HepG2 (cell line): ENCODE measurements around the gene IL4I1. TPM values are rescaled to one million over a fixed set of nuclear protein-coding genes. Genes with fewer than 3 reads are reported as not detected.

Experiments
- ARNT ChIP-seq: fragments of 450-650 bp; IDR thresholded peaks from 2 replicates; pipeline ENCODE4 v1.6.1; 2017
- ELF3 ChIP-seq: IDR thresholded peaks from 2 replicates; pipeline ENCODE4 v1.6.1; 2016; ENCODE audit warnings: missing genetic modification reagents, missing compliant biosample characterization
- HDAC1 ChIP-seq: sonication (generic); formaldehyde crosslinking; IDR thresholded peaks from 2 replicates; pipeline ENCODE4 v1.5.1; 2020; ENCODE audit warnings: mild to moderate bottlenecking, missing genetic modification reagents
- HES4 ChIP-seq: sonication (generic); formaldehyde crosslinking; IDR thresholded peaks from 2 replicates; pipeline ENCODE4 v1.9.0; 2021; ENCODE audit warnings: mild to moderate bottlenecking, missing genetic modification reagents, borderline replicate concordance
- PPARG ChIP-seq: conservative IDR thresholded peaks from 2 replicates; pipeline ENCODE4 v1.6.1; 2016; ENCODE audit warnings: missing biosample characterization, missing genetic modification reagents
- RBM22 ChIP-seq: fragments of 200-400 bp; formaldehyde crosslinking; optimal IDR thresholded peaks from 2 replicates; pipeline ENCODE3; 2017; ENCODE audit warnings: mild to moderate bottlenecking, low read length, moderate library complexity
- ZNF24 ChIP-seq: fragments of 450-650 bp; IDR thresholded peaks from 2 replicates; pipeline ENCODE4 v1.6.1; 2017; ENCODE audit warnings: antibody characterized with exemption, mild to moderate bottlenecking
- ZNF530 ChIP-seq: sonication (generic); formaldehyde crosslinking; IDR thresholded peaks from 2 replicates; pipeline ENCODE4 v1.5.0; 2020; ENCODE audit warnings: low read depth, mild to moderate bottlenecking, missing genetic modification reagents
- polyA plus RNA-seq, 8 experiments: library from polyadenylated mRNA; depleted of rRNA in 3 of 8; stranded (reverse) in 7 of 8; unstranded in 1 of 8; fragments of >200 nt; fragmentation: Illumina TruSeq in 4 of 8; extraction: Trizol in 4 of 8; gene quantifications; 2 replicates each; pipeline versions ENCODE4 v1.2.1 to v1.2.3, GENCODE V29; 2011 to 2016; ENCODE audit warnings: low read depth in 4 of 8, missing spikeins in 1 of 8, mixed read lengths in 1 of 8; ENCODE audit not compliant: insufficient read depth in 1 of 8
- total RNA-seq, 5 experiments: library from RNA; depleted of rRNA; stranded (reverse); fragments of >200 nt; fragmentation: Illumina TruSeq; extraction: Trizol; gene quantifications; 2 replicates each; pipeline ENCODE4 v1.2.3, GENCODE V29; 2016; ENCODE audit warnings: low read depth in 1 of 5
- TF ChIP-seq, protein P1 (sequence below): sonication (generic); formaldehyde crosslinking; IDR thresholded peaks from 2 replicates; pipeline ENCODE4 v1.4.0; 2020; ENCODE audit warnings: missing genetic modification reagents, borderline replicate concordance
- TF ChIP-seq, protein P2 (sequence below): sonication (generic); formaldehyde crosslinking; IDR thresholded peaks from 2 replicates; pipeline ENCODE4 v1.8.0; 2022; ENCODE audit warnings: missing genetic modification reagents, mild to moderate bottlenecking, moderate library complexity, borderline replicate concordance
- TF ChIP-seq, protein P3 (sequence below): sonication (generic); formaldehyde crosslinking; IDR thresholded peaks from 2 replicates; pipeline ENCODE4 v1.4.0; 2020; ENCODE audit warnings: mild to moderate bottlenecking, missing genetic modification reagents
- TF ChIP-seq, protein P4 (sequence below): sonication (generic); formaldehyde crosslinking; IDR thresholded peaks from 2 replicates; pipeline ENCODE4 v1.5.1; 2020; ENCODE audit warnings: mild to moderate bottlenecking, moderate library complexity, missing genetic modification reagents
- TF ChIP-seq, protein P5 (sequence below): sonication (generic); formaldehyde crosslinking; IDR thresholded peaks from 2 replicates; pipeline ENCODE4 v1.8.0; 2022; ENCODE audit warnings: mild to moderate bottlenecking, missing genetic modification reagents, moderate library complexity
- TF ChIP-seq, protein P6 (sequence below): sonication (generic); formaldehyde crosslinking; IDR thresholded peaks from 2 replicates; pipeline ENCODE4 v1.9.0; 2021; ENCODE audit warnings: missing genetic modification reagents, mild to moderate bottlenecking, borderline replicate concordance
- TF ChIP-seq, protein P7 (sequence below): sonication (generic); formaldehyde crosslinking; IDR thresholded peaks from 2 replicates; pipeline ENCODE4 v1.4.0; 2020; ENCODE audit warnings: missing genetic modification reagents; ENCODE audit errors: not compliant biosample characterization

Gene IL4I1
- total and polyA plus RNA-seq, 2 of the 13 experiments (the other 11 are each of a cell fraction or from before 2014, with no cell fraction given): not detected

DNA sequence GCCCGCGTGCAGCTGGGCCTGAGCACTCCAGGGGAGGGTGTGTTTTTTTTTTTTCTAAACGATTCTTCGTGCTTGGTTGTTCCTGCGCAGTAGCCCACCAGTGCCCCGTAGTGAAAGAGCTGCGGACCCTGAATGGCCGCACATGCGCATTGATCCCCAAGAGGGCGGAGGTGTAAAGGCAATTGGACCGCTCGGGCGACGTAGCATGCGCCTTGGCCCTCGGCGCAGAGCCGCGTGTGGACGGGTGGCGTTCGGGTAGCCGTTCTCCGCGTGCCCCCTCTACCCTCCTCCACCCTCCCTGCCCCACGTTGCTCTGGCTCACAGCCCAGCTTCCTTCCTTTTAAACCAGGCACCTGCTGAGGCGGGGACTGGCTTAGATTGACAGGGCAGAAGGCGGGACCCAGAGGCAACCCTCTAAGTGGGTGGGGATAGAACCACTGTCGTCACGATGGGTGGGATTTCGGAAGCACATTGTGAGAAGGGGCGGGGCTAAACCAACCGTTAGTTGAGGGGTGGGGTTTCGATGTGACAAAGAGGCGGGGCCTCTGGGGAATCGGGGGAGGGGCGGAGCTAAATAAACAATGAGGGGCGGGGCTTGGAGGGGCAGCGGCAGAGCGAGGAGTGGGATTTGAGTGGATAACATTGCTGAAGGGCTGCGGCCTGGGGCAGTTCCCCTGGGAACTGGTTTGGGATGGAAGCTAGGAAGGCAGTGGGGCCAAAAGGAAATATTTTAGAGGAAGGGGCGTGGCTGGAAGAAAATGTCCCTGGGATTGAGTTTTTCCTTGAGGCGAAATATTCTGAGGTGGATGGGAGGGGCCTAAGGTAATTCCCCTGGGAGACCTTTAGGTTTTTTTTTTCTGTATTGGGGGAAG, 33.2 kb upstream of the IL4I1 start (continued):
- TF ChIP-seq, protein P1, sequence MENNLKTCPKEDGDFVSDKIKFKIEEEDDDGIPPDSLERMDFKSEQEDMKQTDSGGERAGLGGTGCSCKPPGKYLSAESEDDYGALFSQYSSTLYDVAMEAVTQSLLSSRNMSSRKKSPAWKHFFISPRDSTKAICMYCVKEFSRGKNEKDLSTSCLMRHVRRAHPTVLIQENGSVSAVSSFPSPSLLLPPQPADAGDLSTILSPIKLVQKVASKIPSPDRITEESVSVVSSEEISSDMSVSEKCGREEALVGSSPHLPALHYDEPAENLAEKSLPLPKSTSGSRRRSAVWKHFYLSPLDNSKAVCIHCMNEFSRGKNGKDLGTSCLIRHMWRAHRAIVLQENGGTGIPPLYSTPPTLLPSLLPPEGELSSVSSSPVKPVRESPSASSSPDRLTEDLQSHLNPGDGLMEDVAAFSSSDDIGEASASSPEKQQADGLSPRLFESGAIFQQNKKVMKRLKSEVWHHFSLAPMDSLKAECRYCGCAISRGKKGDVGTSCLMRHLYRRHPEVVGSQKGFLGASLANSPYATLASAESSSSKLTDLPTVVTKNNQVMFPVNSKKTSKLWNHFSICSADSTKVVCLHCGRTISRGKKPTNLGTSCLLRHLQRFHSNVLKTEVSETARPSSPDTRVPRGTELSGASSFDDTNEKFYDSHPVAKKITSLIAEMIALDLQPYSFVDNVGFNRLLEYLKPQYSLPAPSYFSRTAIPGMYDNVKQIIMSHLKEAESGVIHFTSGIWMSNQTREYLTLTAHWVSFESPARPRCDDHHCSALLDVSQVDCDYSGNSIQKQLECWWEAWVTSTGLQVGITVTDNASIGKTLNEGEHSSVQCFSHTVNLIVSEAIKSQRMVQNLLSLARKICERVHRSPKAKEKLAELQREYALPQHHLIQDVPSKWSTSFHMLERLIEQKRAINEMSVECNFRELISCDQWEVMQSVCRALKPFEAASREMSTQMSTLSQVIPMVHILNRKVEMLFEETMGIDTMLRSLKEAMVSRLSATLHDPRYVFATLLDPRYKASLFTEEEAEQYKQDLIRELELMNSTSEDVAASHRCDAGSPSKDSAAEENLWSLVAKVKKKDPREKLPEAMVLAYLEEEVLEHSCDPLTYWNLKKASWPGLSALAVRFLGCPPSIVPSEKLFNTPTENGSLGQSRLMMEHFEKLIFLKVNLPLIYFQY (CRISPR knock-in tag): 0 out of 2 replicates have a peak, but pooled peaks have one; percentile 48
- TF ChIP-seq, protein P2, sequence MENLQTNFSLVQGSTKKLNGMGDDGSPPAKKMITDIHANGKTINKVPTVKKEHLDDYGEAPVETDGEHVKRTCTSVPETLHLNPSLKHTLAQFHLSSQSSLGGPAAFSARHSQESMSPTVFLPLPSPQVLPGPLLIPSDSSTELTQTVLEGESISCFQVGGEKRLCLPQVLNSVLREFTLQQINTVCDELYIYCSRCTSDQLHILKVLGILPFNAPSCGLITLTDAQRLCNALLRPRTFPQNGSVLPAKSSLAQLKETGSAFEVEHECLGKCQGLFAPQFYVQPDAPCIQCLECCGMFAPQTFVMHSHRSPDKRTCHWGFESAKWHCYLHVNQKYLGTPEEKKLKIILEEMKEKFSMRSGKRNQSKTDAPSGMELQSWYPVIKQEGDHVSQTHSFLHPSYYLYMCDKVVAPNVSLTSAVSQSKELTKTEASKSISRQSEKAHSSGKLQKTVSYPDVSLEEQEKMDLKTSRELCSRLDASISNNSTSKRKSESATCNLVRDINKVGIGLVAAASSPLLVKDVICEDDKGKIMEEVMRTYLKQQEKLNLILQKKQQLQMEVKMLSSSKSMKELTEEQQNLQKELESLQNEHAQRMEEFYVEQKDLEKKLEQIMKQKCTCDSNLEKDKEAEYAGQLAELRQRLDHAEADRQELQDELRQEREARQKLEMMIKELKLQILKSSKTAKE: 0 out of 2 replicates have a peak, but pooled peaks have one; percentile 38
- TF ChIP-seq ARNT (no peak), ZNF530 (no peak), HES4 (peak; percentile 47; the same call in 1 of the 2 replicates), HDAC1 (CRISPR knock-in tag) (no peak), PPARG (no peak), ELF3 (CRISPR knock-in tag) (no peak), RBM22 (peak; percentile 65), ZNF24 (no peak)
- TF ChIP-seq, protein P3, sequence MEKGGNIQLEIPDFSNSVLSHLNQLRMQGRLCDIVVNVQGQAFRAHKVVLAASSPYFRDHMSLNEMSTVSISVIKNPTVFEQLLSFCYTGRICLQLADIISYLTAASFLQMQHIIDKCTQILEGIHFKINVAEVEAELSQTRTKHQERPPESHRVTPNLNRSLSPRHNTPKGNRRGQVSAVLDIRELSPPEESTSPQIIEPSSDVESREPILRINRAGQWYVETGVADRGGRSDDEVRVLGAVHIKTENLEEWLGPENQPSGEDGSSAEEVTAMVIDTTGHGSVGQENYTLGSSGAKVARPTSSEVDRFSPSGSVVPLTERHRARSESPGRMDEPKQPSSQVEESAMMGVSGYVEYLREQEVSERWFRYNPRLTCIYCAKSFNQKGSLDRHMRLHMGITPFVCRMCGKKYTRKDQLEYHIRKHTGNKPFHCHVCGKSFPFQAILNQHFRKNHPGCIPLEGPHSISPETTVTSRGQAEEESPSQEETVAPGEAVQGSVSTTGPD: no peak
- TF ChIP-seq, protein P4, sequence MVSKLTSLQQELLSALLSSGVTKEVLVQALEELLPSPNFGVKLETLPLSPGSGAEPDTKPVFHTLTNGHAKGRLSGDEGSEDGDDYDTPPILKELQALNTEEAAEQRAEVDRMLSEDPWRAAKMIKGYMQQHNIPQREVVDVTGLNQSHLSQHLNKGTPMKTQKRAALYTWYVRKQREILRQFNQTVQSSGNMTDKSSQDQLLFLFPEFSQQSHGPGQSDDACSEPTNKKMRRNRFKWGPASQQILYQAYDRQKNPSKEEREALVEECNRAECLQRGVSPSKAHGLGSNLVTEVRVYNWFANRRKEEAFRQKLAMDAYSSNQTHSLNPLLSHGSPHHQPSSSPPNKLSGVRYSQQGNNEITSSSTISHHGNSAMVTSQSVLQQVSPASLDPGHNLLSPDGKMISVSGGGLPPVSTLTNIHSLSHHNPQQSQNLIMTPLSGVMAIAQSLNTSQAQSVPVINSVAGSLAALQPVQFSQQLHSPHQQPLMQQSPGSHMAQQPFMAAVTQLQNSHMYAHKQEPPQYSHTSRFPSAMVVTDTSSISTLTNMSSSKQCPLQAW (CRISPR knock-in tag): peak; percentile 68
- TF ChIP-seq, protein P5, sequence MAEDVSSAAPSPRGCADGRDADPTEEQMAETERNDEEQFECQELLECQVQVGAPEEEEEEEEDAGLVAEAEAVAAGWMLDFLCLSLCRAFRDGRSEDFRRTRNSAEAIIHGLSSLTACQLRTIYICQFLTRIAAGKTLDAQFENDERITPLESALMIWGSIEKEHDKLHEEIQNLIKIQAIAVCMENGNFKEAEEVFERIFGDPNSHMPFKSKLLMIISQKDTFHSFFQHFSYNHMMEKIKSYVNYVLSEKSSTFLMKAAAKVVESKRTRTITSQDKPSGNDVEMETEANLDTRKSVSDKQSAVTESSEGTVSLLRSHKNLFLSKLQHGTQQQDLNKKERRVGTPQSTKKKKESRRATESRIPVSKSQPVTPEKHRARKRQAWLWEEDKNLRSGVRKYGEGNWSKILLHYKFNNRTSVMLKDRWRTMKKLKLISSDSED (CRISPR knock-in tag): peak; percentile 83; the same call in 1 of the 2 replicates
- TF ChIP-seq, protein P6, sequence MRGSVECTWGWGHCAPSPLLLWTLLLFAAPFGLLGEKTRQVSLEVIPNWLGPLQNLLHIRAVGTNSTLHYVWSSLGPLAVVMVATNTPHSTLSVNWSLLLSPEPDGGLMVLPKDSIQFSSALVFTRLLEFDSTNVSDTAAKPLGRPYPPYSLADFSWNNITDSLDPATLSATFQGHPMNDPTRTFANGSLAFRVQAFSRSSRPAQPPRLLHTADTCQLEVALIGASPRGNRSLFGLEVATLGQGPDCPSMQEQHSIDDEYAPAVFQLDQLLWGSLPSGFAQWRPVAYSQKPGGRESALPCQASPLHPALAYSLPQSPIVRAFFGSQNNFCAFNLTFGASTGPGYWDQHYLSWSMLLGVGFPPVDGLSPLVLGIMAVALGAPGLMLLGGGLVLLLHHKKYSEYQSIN (CRISPR knock-in tag): no peak
- TF ChIP-seq, protein P7, sequence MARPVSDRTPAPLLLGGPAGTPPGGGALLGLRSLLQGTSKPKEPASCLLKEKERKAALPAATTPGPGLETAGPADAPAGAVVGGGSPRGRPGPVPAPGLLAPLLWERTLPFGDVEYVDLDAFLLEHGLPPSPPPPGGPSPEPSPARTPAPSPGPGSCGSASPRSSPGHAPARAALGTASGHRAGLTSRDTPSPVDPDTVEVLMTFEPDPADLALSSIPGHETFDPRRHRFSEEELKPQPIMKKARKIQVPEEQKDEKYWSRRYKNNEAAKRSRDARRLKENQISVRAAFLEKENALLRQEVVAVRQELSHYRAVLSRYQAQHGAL (CRISPR knock-in tag): no peak
